IPS-20b (cell line): ENCODE results near the gene PIK3R5.

ENCODE experiments used
- H3K27ac ChIP-seq: one replicate; pipeline ENCODE4 v1.5.1; 2013; ENCODE audit warnings: low read length
- H3K27me3 ChIP-seq: 2 replicates; pipeline ENCODE4 v1.6.1; 2013; ENCODE audit warnings: mild to moderate bottlenecking, low read length, inconsistent platforms; ENCODE audit not compliant: insufficient read depth
- H3K36me3 ChIP-seq: 2 replicates; pipeline ENCODE4 v1.6.1; 2013; ENCODE audit warnings: low read depth, mild to moderate bottlenecking, inconsistent platforms, low read length, moderate library complexity; ENCODE audit not compliant: insufficient read depth
- H3K4me1 ChIP-seq: 2 replicates; pipeline ENCODE4 v1.6.1; 2013; ENCODE audit warnings: mild to moderate bottlenecking, control low read depth, inconsistent platforms, low read length, moderate library complexity; ENCODE audit not compliant: insufficient read depth
- H3K4me3 ChIP-seq: 2 replicates; pipeline ENCODE4 v1.5.1; 2013; ENCODE audit warnings: mild to moderate bottlenecking, low read length, inconsistent platforms
- H3K9ac ChIP-seq: 2 replicates; pipeline ENCODE4 v1.6.1; 2013; ENCODE audit warnings: low read depth, mild to moderate bottlenecking, inconsistent platforms, low read length, moderate library complexity
- H3K9me3 ChIP-seq: 2 replicates; pipeline ENCODE4 v1.6.1; 2013; ENCODE audit warnings: mild to moderate bottlenecking, low read depth, low read length, inconsistent platforms; ENCODE audit not compliant: insufficient read depth

PIK3R5 gene

GRCh38 chr17:8918807-8919465 lies 46.6 kb downstream of the PIK3R5 start:
- Histone ChIP-seq H3K27me3 (no peaks in the 10 kb centered on the region), H3K27ac (no peak overlapping the region), H3K9me3 (no peaks in the 10 kb centered on the region), H3K4me3 (no peak overlapping the region), H3K9ac (no peak overlapping the region), H3K4me1 (no peaks in the 10 kb centered on the region; the same call in 1 of the 2 replicates), H3K36me3 (no peaks in the 10 kb centered on the region)

GRCh38 chr17:8916466-8916865 lies 49.0 kb downstream of the PIK3R5 start:
- Histone ChIP-seq H3K9me3 (no peaks in the 10 kb centered on the region), H3K36me3 (no peaks in the 10 kb centered on the region), H3K27ac (no peak overlapping the region), H3K9ac (no peak overlapping the region), H3K4me1 (no peaks in the 10 kb centered on the region; the same call in 1 of the 2 replicates), H3K4me3 (no peak overlapping the region), H3K27me3 (no peaks in the 10 kb centered on the region)

DNA sequence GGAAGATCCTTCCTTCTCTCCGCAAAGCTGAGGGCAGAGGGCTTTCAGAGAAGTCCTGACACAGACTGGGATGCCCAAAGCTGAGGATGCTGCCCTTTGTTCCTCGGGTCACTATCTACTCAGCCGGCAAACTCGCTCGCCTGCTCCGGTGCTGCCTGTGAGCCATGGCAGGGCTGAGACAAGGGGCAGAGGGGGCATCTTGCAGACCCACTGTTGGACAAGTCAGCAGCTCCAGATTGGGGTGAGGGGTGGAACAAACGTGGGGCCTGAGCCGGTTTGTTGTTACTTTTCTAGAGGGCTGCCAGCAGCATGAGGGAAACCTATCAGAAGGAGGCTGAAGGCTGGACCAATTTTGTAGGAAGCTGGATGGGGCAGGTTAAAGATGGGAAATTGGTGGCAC lies 51.0 kb downstream of the PIK3R5 start:
- no peaks in the 10 kb centered on the region; the same call in 1 of the 2 replicates for H3K4me1 ChIP-seq
- no peak overlapping the region for H3K9ac ChIP-seq
- no peak overlapping the region for H3K27ac ChIP-seq
- no peak overlapping the region for H3K4me3 ChIP-seq
- H3K9me3 ChIP-seq: no peaks in the 10 kb centered on the region
- no peaks in the 10 kb centered on the region for H3K27me3 ChIP-seq
- no peaks in the 10 kb centered on the region for H3K36me3 ChIP-seq

DNA sequence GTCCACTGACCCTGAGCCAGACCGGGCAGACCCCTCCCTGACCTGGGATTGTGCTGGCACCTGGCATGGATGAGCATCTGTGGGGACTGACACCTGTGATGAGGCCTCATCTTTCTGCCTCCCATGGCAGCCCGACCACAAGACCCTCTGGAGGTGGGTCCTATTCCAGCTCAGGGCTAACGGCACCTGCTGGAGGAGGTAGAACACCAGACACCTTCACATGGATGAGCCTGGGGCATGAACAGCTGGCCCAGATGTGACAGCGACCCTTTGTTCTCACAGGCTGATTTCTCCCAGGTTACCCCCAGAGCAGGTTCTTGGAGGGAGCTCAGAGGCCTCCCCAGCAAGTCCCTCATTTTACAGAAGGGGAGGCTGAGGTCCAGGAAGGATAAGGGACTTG lies 51.6 kb downstream of the PIK3R5 start:
- Histone ChIP-seq H3K27ac (no peak overlapping the region), H3K27me3 (no peaks in the 10 kb centered on the region), H3K4me1 (no peaks in the 10 kb centered on the region; the same call in 1 of the 2 replicates), H3K36me3 (no peaks in the 10 kb centered on the region), H3K4me3 (no peak overlapping the region), H3K9me3 (no peaks in the 10 kb centered on the region), H3K9ac (no peak overlapping the region)

GRCh38 chr17:8913091-8913490 lies 52.4 kb downstream of the PIK3R5 start:
- Histone ChIP-seq H3K9me3 (no peaks in the 10 kb centered on the region), H3K27me3 (no peaks in the 10 kb centered on the region), H3K27ac (no peak overlapping the region), H3K9ac (no peak overlapping the region), H3K4me3 (no peak overlapping the region), H3K36me3 (no peaks in the 10 kb centered on the region), H3K4me1 (no peaks in the 10 kb centered on the region; the same call in 1 of the 2 replicates)

DNA sequence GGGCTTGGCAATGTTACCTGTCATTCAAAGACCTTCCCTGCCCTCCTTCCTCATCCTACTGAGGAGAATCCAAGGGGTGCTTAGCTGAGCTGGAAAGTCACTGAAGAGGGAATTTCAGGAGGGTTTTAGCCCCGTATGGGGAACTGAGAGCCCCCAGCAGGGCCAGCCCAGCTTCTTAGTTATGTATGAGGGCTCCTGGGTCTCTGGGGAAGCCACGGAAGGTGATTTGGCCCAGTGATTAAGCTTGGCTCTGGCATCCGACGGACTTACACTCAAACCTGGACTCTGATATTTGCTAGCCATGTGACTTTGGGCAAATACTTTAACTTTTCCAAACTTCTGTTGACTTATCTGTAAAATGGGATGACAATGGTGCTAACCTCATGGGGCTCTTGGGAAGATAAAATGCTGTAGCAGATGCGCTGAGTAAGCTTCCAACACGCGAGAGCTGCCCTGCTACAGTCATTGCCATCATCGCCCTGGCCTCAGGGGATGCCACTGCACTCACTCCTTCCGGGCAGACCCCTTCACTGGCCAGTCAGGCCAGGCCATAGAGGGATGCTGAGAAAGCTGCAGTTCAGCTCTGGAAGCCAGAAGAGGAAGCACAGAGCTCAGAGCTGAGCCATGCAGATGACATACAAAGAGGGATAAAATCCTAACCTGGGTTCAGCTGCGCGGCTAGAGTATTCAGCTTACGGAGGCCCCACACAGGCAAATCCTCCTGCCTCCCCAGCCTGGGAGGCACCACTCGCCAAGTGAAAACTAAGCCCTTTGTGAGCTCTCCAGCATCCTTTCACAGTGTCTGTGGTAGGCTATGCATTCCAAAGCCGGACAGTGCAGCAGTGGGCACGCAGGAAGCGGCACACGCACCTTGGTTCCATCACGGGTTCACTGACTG lies 53.2 kb downstream of the PIK3R5 start:
- no peaks in the 10 kb centered on the region for H3K9me3 ChIP-seq
- H3K27me3 ChIP-seq: no peaks in the 10 kb centered on the region
- no peaks in the 10 kb centered on the region; the same call in 1 of the 2 replicates for H3K4me1 ChIP-seq
- no peaks in the 10 kb centered on the region for H3K36me3 ChIP-seq
- H3K9ac ChIP-seq: no peak overlapping the region
- no peak overlapping the region for H3K4me3 ChIP-seq
- no peak overlapping the region for H3K27ac ChIP-seq

DNA sequence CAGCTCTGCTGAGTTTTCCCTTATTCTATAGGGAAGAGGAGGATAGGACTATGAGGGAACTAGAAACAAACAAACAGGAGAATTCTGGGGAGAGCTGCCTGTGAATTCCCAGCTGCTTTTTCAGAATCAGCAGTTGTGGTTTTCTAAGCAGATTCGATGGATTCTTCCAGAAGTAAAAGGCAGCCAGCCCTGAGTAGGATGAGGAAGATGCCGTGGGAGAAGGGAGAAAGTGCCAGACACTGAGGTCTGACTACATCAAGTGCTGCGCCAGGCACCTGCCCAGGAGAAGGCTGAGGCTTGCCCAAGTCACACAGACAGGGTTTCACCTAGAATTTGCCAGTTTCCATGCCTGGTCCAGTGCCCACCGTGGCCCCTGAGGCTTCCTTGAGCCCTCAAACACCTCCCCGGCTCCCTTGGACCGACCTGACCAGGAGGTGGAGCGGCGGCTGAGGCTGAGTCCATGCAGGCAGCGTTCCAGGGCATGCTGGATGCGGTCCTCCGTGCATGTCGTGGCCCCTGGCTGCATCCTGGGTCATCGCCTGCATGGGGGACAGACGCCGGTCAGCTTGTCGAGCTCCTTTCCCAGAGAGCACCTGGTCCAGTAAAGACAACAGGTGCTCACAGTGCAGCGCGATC lies 54.4 kb downstream of the PIK3R5 start:
- Histone ChIP-seq H3K9me3 (no peaks in the 10 kb centered on the region), H3K4me1 (no peaks in the 10 kb centered on the region; the same call in 1 of the 2 replicates), H3K9ac (no peak overlapping the region), H3K27ac (no peak overlapping the region), H3K4me3 (no peak overlapping the region), H3K27me3 (no peaks in the 10 kb centered on the region), H3K36me3 (no peaks in the 10 kb centered on the region)

DNA sequence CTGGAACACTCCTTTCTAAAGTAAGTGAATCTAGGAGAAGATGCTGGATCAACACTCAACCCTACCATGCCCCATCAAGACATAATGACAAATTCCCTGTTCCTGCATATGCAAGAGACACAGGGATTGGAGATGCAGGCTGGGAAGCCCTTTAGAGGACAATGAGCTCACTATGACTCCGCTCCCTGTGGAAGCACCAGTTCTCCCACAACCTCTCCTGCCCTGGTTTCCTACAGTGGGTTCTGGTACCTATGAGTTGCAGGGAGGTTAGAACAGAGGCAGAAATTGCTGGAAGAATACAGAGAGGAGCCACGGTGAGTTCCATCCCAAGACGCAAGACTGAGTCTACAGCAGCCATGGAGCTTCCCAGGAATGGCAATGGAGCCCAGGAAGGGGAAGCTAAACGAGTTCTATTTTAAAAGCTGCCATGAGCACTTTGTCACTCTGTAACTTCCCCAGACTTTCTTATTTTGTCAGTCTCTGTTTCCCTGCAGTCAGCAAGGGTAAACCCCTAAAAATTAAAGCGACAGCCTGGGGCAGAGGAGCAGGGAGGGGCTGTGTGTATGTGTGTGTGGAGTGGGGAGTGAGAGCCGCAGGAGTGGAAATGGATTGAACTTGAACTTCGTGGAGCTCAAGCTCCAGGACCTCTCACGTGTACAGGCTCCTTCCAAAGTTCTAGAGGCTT lies 55.8 kb downstream of the PIK3R5 start:
- Histone ChIP-seq H3K27ac (no peak overlapping the region), H3K4me3 (no peak overlapping the region), H3K4me1 (no peaks in the 10 kb centered on the region), H3K9ac (no peak overlapping the region), H3K36me3 (no peaks in the 10 kb centered on the region), H3K9me3 (no peaks in the 10 kb centered on the region), H3K27me3 (no peaks in the 10 kb centered on the region)

DNA sequence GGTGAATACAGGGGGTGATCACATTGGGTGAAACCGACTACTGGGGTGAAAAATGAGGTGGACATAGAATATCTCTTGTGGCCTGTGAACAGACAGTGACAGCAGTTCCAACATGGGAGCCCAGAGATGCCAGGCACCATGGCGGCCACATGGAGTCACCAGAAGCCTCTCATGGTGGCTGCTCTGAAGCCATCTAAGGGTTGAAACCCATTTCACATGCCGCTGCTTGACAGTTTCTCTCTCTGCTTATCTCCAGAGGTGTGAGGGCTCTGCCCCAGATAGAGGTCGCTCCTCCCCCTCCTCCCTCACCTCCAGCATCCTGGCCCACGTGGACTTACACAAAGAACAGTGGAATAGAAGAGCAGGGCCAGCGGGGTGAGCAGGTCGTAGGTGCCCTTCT lies 60.2 kb downstream of the PIK3R5 start:
- H3K9me3 ChIP-seq: no peaks in the 10 kb centered on the region
- no peak overlapping the region for H3K9ac ChIP-seq
- H3K27me3 ChIP-seq: no peaks in the 10 kb centered on the region

GRCh38 chr17:8904686-8905085 lies 60.8 kb downstream of the PIK3R5 start:
- H3K27ac ChIP-seq: no peak overlapping the region
- H3K4me3 ChIP-seq: no peak overlapping the region
- H3K27me3 ChIP-seq: no peaks in the 10 kb centered on the region
- H3K9me3 ChIP-seq: no peaks in the 10 kb centered on the region
- H3K4me1 ChIP-seq: peaks cover 8% of the 10 kb centered on the region; the same call in 1 of the 2 replicates
- H3K9ac ChIP-seq: no peak overlapping the region
- H3K36me3 ChIP-seq: no peaks in the 10 kb centered on the region

More for the DNA sequence above, 60.2 kb downstream of the PIK3R5 start:
- Histone ChIP-seq H3K4me3 (no peak overlapping the region), H3K36me3 (no peaks in the 10 kb centered on the region), H3K27ac (no peak overlapping the region), H3K4me1 (peaks cover 7% of the 10 kb centered on the region; the same call in 1 of the 2 replicates)

GRCh38 chr17:8904201-8904600 lies 61.3 kb downstream of the PIK3R5 start:
- Histone ChIP-seq H3K27ac (no peak overlapping the region), H3K4me3 (no peak overlapping the region), H3K36me3 (no peaks in the 10 kb centered on the region), H3K27me3 (no peaks in the 10 kb centered on the region), H3K9ac (no peak overlapping the region), H3K4me1 (peaks cover 8% of the 10 kb centered on the region; the same call in 1 of the 2 replicates), H3K9me3 (no peaks in the 10 kb centered on the region)
